SK-N-SH treated with all-trans-retinoic acid at 6 μM for 48 hours (cell line): ENCODE results near the gene HMCN2.

Source experiments
- ATAC-seq: fragments of 200-7000 bp; cut with Tn5 transposase; 3 replicates; pipeline ENCODE4 v1.9.1; 2020; ENCODE audit warnings: mild to moderate bottlenecking, moderate library complexity
- ARNTL ChIP-seq: fragments of 450-650 bp; formaldehyde crosslinking; IDR thresholded peaks from 2 replicates; pipeline ENCODE4 v1.5.0; 2020; ENCODE audit warnings: low read depth, mild to moderate bottlenecking, moderate library complexity, borderline replicate concordance
- CREB5 ChIP-seq: fragments of 250-450 bp; sonication (Bioruptor Pico); IDR thresholded peaks from 2 replicates; pipeline ENCODE4 v1.5.1; 2020; ENCODE audit warnings: low read depth, mild to moderate bottlenecking, moderate library complexity
- ESRRG ChIP-seq: fragments of 250-450 bp; sonication (Bioruptor Pico); IDR thresholded peaks from 2 replicates; pipeline ENCODE4 v1.6.1; 2021; ENCODE audit warnings: mild to moderate bottlenecking
- GLIS3 ChIP-seq: fragments of 250-450 bp; sonication (Bioruptor Pico); IDR thresholded peaks from 2 replicates; pipeline ENCODE4 v1.5.0; 2020; ENCODE audit warnings: mild to moderate bottlenecking, moderate library complexity
- ISL1 ChIP-seq: fragments of 250-450 bp; sonication (Bioruptor Pico); IDR thresholded peaks from 2 replicates; pipeline ENCODE4 v2.1.2; 2022; ENCODE audit warnings: mild to moderate bottlenecking, moderate library complexity
- PATZ1 ChIP-seq: fragments of 250-450 bp; sonication (Bioruptor Pico); IDR thresholded peaks from 2 replicates; pipeline ENCODE4 v1.8.0; 2020; ENCODE audit warnings: mild to moderate bottlenecking, moderate library complexity, borderline replicate concordance
- POU6F1 ChIP-seq: fragments of 250-450 bp; sonication (Bioruptor Pico); IDR thresholded peaks from 2 replicates; pipeline ENCODE4 v1.8.0; 2021; ENCODE audit warnings: low read depth, mild to moderate bottlenecking, moderate library complexity, borderline replicate concordance
- PPARA ChIP-seq: fragments of 250-450 bp; sonication (Bioruptor Pico); IDR thresholded peaks from 2 replicates; pipeline ENCODE4 v1.5.0; 2020; ENCODE audit warnings: mild to moderate bottlenecking, borderline replicate concordance
- RARB ChIP-seq: fragments of 250-450 bp; sonication (Bioruptor Pico); IDR thresholded peaks from 2 replicates; pipeline ENCODE4 v1.8.0; 2021; ENCODE audit warnings: mild to moderate bottlenecking, moderate library complexity
- SNAI2 ChIP-seq: fragments of 250-450 bp; sonication (Bioruptor Pico); IDR thresholded peaks from 2 replicates; pipeline ENCODE4 v1.5.0; 2020; ENCODE audit warnings: mild to moderate bottlenecking, moderate library complexity
- TCF4 ChIP-seq: fragments of 250-450 bp; sonication (Bioruptor Pico); IDR thresholded peaks from 2 replicates; pipeline ENCODE4 v1.8.0; 2021; ENCODE audit warnings: mild to moderate bottlenecking, moderate library complexity, borderline replicate concordance
- TOX ChIP-seq: fragments of 250-450 bp; sonication (Bioruptor Pico); IDR thresholded peaks from 2 replicates; pipeline ENCODE4 v1.8.0; 2021; ENCODE audit warnings: mild to moderate bottlenecking, moderate library complexity, borderline replicate concordance
- TSHZ2 ChIP-seq: fragments of 250-450 bp; sonication (Bioruptor Pico); IDR thresholded peaks from 2 replicates; pipeline ENCODE4 v1.5.0; 2020; ENCODE audit warnings: mild to moderate bottlenecking, moderate library complexity
- ZC3H10 ChIP-seq: fragments of 250-450 bp; sonication (Bioruptor Pico); IDR thresholded peaks from 2 replicates; pipeline ENCODE4 v1.5.1; 2021; ENCODE audit warnings: mild to moderate bottlenecking, moderate library complexity
- ZFP3 ChIP-seq: fragments of 250-450 bp; sonication (Bioruptor Pico); IDR thresholded peaks from 2 replicates; pipeline ENCODE4 v1.5.0; 2020; ENCODE audit warnings: mild to moderate bottlenecking, moderate library complexity
- ZFP30 ChIP-seq: fragments of 450-650 bp; formaldehyde crosslinking; IDR thresholded peaks from 2 replicates; pipeline ENCODE4 v1.5.0; 2022; ENCODE audit warnings: mild to moderate bottlenecking, moderate library complexity
- ZNF565 ChIP-seq: fragments of 450-650 bp; formaldehyde crosslinking; conservative IDR thresholded peaks from 2 replicates; pipeline ENCODE4 v1.5.0; 2020; ENCODE audit warnings: low read depth, mild to moderate bottlenecking, moderate library complexity
- ZNF70 ChIP-seq: fragments of 450-650 bp; formaldehyde crosslinking; IDR thresholded peaks from 2 replicates; pipeline ENCODE4 v1.5.0; 2020; ENCODE audit warnings: mild to moderate bottlenecking, moderate library complexity
- ZNF8 ChIP-seq: fragments of 450-650 bp; formaldehyde crosslinking; IDR thresholded peaks from 2 replicates; pipeline ENCODE4 v1.5.0; 2020; ENCODE audit warnings: mild to moderate bottlenecking, moderate library complexity
- TF ChIP-seq, protein P1 (sequence below): fragments of 250-450 bp; sonication (Bioruptor Pico); IDR thresholded peaks from 2 replicates; pipeline ENCODE4 v1.5.1; 2021; ENCODE audit warnings: mild to moderate bottlenecking, moderate library complexity

The HMCN2 gene

GRCh38 chr9:130290291-130291181 lies 25.0 kb downstream of the HMCN2 start:
- ATAC-seq, result no peak
- no peak for TF ChIP-seq ZNF8 (CRISPR knock-in tag)
- TF ChIP-seq POU6F1 (CRISPR knock-in tag), result no peak
- TF ChIP-seq ZFP30 (CRISPR knock-in tag), result no peak
- TF ChIP-seq CREB5 (CRISPR knock-in tag), result no peak
- TF ChIP-seq ZNF70, result no peak
- TF ChIP-seq ZFP3 (CRISPR knock-in tag), result no peak
- TF ChIP-seq ZNF565 (CRISPR knock-in tag), result no peak
- no peak for TF ChIP-seq PPARA
- no peak for TF ChIP-seq TCF4 (CRISPR knock-in tag)
- TF ChIP-seq ESRRG, result no peak
- no peak for TF ChIP-seq PATZ1 (CRISPR knock-in tag)
- TF ChIP-seq, protein P1, sequence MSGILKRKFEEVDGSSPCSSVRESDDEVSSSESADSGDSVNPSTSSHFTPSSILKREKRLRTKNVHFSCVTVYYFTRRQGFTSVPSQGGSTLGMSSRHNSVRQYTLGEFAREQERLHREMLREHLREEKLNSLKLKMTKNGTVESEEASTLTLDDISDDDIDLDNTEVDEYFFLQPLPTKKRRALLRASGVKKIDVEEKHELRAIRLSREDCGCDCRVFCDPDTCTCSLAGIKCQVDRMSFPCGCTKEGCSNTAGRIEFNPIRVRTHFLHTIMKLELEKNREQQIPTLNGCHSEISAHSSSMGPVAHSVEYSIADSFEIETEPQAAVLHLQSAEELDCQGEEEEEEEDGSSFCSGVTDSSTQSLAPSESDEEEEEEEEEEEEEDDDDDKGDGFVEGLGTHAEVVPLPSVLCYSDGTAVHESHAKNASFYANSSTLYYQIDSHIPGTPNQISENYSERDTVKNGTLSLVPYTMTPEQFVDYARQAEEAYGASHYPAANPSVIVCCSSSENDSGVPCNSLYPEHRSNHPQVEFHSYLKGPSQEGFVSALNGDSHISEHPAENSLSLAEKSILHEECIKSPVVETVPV, result no peak
- TF ChIP-seq ARNTL (CRISPR knock-in tag), result no peak
- no peak for TF ChIP-seq SNAI2 (CRISPR knock-in tag)
- no peak for TF ChIP-seq TOX
- TF ChIP-seq GLIS3 (CRISPR knock-in tag), result no peak
- TF ChIP-seq ZC3H10 (CRISPR knock-in tag), result no peak

DNA sequence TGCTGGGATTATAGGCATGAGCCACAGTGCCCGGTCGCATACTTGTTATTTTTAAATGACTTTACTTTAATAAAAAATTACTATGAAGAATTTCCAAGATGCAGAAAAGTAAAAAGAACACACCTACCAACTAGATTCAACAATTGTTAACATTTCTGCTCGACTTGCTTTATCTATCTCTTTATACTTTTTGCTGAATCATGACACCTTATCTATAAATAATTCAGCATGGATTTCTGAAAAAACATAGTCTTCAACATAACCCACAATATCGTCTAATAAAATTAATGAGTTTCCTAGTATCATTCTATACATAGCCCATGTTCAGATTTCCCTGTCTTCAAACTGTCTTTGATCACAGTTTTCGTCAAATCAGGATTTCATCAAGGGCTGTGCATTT lies 25.9 kb downstream of the HMCN2 start:
- no peak for ATAC-seq
- no peak for TF ChIP-seq PPARA
- TF ChIP-seq ZNF565 (CRISPR knock-in tag), result no peak
- no peak for TF ChIP-seq ZNF70
- no peak for TF ChIP-seq TSHZ2
- no peak for TF ChIP-seq ESRRG
- no peak for TF ChIP-seq ZNF8 (CRISPR knock-in tag)
- no peak for TF ChIP-seq GLIS3 (CRISPR knock-in tag)
- TF ChIP-seq, protein P1, result no peak
- TF ChIP-seq POU6F1 (CRISPR knock-in tag), result no peak
- no peak for TF ChIP-seq ISL1 (CRISPR knock-in tag)
- no peak for TF ChIP-seq PATZ1 (CRISPR knock-in tag)
- no peak for TF ChIP-seq ZC3H10 (CRISPR knock-in tag)
- TF ChIP-seq RARB (CRISPR knock-in tag), result no peak
